Measurements from ENCODE around the gene MYL11.

The MYL11 gene

GRCh38 chr16:30353438-30354129 is 21.0 kb upstream of the MYL11 start:
- FAIRE-seq = no peak
- no peak for DNase-seq (ENCODE audit: insufficient read length, low spot score)

- no peak for DNase-seq (ENCODE audit: insufficient read length, low spot score)
- FAIRE-seq = peak; percentile 35
Observed at GRCh38 chr16:30354423-30355143, 20.0 kb upstream of the MYL11 start.

GRCh38 chr16:30355144-30355953 is 19.3 kb upstream of the MYL11 start, which contains the start of gene CD2BP2:
CD2BP2 (minus strand) TSS chr16:30355308; CDS start chr16:30354681, 627 bp downstream.
- FAIRE-seq = peak; percentile 97
- peak; percentile 92 for DNase-seq (ENCODE audit: insufficient read length, low spot score)

GRCh38 chr16:30355954-30356308 is 18.7 kb upstream of the MYL11 start:
- FAIRE-seq (no peak), DNase-seq (ENCODE audit: insufficient read length, low spot score) (no peak)

GRCh38 chr16:30356401-30357084 is 18.1 kb upstream of the MYL11 start:
- DNase-seq (ENCODE audit: insufficient read length, low spot score) (no peak), FAIRE-seq (no peak)

- no peak for FAIRE-seq
- DNase-seq (ENCODE audit: insufficient read length, low spot score) = no peak
Observed at GRCh38 chr16:30357085-30357714, 17.4 kb upstream of the MYL11 start.

- FAIRE-seq = no peak
- no peak for DNase-seq (ENCODE audit: insufficient read length, low spot score)
Observed at GRCh38 chr16:30357715-30358576, 16.7 kb upstream of the MYL11 start.

- FAIRE-seq (no peak), DNase-seq (ENCODE audit: insufficient read length, low spot score) (no peak)
Observed at GRCh38 chr16:30358577-30358936, 16.0 kb upstream of the MYL11 start.

GRCh38 chr16:30358990-30359870 is 15.4 kb upstream of the MYL11 start:
- DNase-seq (ENCODE audit: insufficient read length, low spot score) (no peak), FAIRE-seq (no peak)

- FAIRE-seq = no peak
- no peak for DNase-seq (ENCODE audit: insufficient read length, low spot score)
Observed at GRCh38 chr16:30359871-30360170, 14.8 kb upstream of the MYL11 start.

- no peak for FAIRE-seq
- no peak for DNase-seq (ENCODE audit: insufficient read length, low spot score)
Observed at GRCh38 chr16:30361180-30361579, 13.4 kb upstream of the MYL11 start.

- FAIRE-seq (no peak), DNase-seq (ENCODE audit: insufficient read length, low spot score) (no peak)
Observed at GRCh38 chr16:30365200-30365599, 9.4 kb upstream of the MYL11 start.

- DNase-seq (ENCODE audit: insufficient read length, low spot score) = no peak
- FAIRE-seq = no peak
Observed at GRCh38 chr16:30366511-30366910, 8.1 kb upstream of the MYL11 start.

GRCh38 chr16:30367349-30368009 is 7.1 kb upstream of the MYL11 start:
- no peak for DNase-seq (ENCODE audit: insufficient read length, low spot score)
- FAIRE-seq = no peak

GRCh38 chr16:30368122-30368791 is 6.3 kb upstream of the MYL11 start:
- DNase-seq (ENCODE audit: insufficient read length, low spot score) (no peak), FAIRE-seq (no peak)

- FAIRE-seq (no peak), DNase-seq (ENCODE audit: insufficient read length, low spot score) (no peak)
Observed at GRCh38 chr16:30368792-30369090, 5.9 kb upstream of the MYL11 start.

GRCh38 chr16:30369091-30369937 is 5.3 kb upstream of the MYL11 start:
- DNase-seq (ENCODE audit: insufficient read length, low spot score) = no peak
- FAIRE-seq = peak; percentile 31
